RWPE1 (cell line): Measurements from ENCODE around the gene NR5A2.

Source experiments
- CTCF ChIA-PET: fragments of 350-600 bp; sonication (Branson Sonifier 250); formaldehyde crosslinking; extraction: SDS; loops from one replicate; lab custom pipeline; 2021; lab: Yijun Ruan, JAX
- POLR2A ChIA-PET: fragments of 400-600 bp; formaldehyde crosslinking; extraction: SDS; loops from one replicate; lab custom pipeline; 2020; ENCODE audit warnings: antibody characterized with exemption; ENCODE audit not compliant: low non-redundant PET; lab: Yijun Ruan, JAX
- DNase-seq: peaks from one replicate; pipeline ENCODE4 v3.0.0; 2012; ENCODE audit warnings: low spot score
- H3K27ac ChIP-seq: fragments of 450-650 bp; 2 replicates; pipeline ENCODE4 v1.5.1; 2017
- TF ChIP-seq, protein P1 (sequence below): fragments of 450-650 bp; conservative IDR thresholded peaks from 2 replicates; pipeline ENCODE4 v1.5.1; 2017; ENCODE audit warnings: low read depth, mild to moderate bottlenecking

Gene NR5A2

DNA sequence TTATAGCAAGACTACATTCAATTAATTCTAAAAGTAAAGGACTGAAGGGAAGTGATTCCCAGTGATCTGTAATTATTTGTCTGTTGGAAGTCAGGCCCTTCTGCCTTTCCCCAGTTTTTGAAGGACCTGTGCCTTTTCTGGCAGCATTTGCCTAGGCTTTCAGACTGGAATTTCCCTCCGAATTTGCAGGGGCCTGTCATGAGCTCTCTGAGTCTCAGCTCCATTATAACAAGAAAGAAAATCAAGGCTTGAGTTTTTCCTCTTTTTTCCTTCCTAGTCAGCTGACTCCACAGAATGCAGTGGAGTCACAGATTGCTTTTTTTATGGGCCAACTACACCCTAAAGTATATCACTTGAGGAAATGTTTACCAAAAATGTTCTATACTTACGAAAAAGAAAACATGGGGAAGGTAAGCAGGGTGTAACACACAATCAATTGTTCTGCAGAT lies 1.1 kb downstream of the NR5A2 start:
- CTCF ChIA-PET, result interaction anchor here (0.6 to 1.0 kb wide), 11 partner anchors 12 to 1253 kb away, joined by 3 to 6 read pairs (median 3); no protein-coding TSS in a partner anchor
- DNase-seq, result no peak
- H3K27ac ChIP-seq, result no peak overlapping the region; the same call in 1 of the 2 replicates
- POLR2A ChIA-PET, result interaction anchor here (0.6 to 0.9 kb wide), 3 partner anchors 315 to 1067 kb away, joined by 3 to 4 read pairs (median 3); no protein-coding TSS in a partner anchor
- TF ChIP-seq, protein P1, sequence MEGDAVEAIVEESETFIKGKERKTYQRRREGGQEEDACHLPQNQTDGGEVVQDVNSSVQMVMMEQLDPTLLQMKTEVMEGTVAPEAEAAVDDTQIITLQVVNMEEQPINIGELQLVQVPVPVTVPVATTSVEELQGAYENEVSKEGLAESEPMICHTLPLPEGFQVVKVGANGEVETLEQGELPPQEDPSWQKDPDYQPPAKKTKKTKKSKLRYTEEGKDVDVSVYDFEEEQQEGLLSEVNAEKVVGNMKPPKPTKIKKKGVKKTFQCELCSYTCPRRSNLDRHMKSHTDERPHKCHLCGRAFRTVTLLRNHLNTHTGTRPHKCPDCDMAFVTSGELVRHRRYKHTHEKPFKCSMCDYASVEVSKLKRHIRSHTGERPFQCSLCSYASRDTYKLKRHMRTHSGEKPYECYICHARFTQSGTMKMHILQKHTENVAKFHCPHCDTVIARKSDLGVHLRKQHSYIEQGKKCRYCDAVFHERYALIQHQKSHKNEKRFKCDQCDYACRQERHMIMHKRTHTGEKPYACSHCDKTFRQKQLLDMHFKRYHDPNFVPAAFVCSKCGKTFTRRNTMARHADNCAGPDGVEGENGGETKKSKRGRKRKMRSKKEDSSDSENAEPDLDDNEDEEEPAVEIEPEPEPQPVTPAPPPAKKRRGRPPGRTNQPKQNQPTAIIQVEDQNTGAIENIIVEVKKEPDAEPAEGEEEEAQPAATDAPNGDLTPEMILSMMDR, result no peak

DNA sequence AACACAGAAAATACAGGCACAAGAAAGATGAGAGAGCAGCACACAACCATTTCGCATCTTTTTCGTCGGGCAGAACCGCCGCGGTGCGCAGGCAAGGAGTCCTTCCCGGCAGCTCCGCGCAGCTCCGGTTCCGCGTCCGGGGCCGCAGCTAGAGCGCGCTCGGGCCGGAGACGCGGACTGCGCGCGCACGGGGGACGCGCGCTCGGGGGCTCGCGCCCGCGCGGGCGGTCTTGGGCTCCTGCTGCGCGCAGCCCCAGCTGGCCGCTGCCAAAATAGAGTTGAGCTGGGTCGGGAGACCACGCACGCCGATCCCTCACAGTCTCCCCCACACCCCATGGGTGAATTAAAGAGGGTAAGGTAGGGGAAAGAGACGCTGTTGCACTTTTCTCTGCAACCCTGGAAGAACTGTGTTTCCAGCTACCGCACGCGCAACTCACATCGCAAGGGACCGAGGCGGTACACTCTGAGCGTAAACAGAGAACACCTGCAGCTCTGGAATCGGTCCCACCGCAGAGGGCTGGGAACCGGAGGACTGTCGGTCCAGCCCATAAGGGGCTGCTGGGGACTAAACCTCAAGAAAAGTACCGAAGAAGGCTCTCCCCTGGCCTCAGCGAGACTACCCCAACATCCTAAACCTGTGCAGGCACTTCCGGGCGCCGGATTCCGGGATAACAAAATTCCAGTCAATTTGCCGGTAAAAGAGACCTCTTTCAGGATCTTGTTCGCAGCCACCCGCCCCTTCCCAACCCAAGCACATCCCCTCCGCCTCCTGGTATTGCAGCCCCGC lies 1.7 kb downstream of the NR5A2 start:
- POLR2A ChIA-PET, result interaction anchor here (0.6 to 0.9 kb wide), 3 partner anchors 314 to 1068 kb away, joined by 3 to 4 read pairs (median 3); no protein-coding TSS in a partner anchor
- CTCF ChIA-PET, result interaction anchor here (0.6 to 1.0 kb wide), 8 partner anchors 13 to 1254 kb away, joined by 3 to 6 read pairs (median 3); no protein-coding TSS in a partner anchor
- H3K27ac ChIP-seq, result no peak overlapping the region; the same call in 1 of the 2 replicates
- TF ChIP-seq, protein P1, result no peak
- peak; percentile 90 for DNase-seq

DNA sequence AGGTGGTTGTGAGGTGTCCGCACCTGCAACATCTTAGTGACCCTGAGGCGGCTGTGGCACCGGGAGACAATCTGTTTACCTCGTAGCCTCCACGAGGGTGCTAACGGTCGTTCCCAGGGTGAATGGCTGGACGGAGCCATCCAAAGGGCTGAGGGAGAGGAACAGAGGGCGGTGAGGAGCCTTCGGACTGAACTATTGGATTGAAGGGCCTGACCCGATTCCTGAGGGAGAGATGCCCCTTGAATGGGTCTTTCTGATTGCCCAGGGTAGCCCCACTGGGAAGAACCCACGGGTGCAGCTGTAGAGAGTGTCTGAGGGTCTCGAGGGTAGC lies 2.3 kb downstream of the NR5A2 start:
- ChIA-PET CTCF (no interaction called here), POLR2A (no interaction called here)
- no peak for DNase-seq
- TF ChIP-seq, protein P1, result no peak
- H3K27ac ChIP-seq, result no peak overlapping the region

DNA sequence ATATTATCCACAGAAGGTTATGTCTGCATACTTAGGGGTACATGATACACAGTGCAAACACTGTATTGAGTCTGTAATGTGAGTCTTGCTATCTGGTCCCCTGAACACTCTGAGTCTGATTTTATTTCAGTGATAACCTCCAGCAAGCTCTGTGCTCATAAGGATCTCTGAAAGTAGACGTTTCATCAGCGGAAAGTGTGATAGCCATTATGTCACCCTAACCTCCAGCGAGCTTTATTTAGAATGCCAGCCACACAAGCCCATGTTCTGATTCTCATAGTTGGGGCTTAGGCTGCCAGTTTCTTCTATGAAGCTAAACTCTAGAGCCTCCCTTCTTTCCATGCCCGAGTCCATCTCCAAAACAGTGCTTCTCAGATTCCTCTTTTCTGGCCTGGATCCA lies 3.3 kb downstream of the NR5A2 start:
- CTCF ChIA-PET, result no interaction called here

DNA sequence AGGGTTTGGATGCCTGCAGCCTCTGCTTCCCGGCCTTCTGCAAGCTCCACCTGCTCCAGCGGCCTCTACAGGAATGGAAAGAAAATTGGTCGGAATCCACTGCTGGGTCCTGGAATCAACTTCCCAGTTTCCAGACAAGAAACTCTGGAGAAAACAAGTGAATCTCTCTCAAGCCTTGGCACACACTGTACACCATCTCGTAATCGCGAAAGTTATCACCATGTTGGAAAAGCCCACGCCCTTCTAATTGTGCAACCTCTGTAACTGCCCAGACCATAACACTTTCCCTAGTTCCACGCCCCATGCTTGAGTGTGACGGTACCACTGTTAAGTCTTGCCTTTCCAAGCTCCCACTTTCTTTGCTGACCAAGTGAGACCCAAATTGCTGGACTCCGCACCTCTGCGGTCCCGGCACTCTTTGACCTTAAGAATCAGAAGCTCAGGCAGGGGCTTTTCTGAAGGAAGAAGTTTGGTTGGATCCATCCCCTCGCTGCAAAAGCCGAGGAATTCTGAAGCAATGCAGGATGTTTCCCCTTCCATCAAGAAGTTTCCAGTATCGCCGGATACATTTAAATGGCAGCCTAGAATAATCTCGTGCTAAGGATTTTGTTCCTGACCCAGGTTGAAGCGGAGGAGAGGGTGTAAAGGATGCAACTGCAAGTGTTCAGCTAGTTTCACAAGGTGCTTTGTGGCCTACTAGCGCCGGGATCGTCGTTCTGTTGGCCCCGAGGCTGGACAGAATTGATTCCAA lies 6.2 kb downstream of the NR5A2 start:
- POLR2A ChIA-PET, result no interaction called here
- no peak overlapping the region for H3K27ac ChIP-seq
- TF ChIP-seq, protein P1, result no peak
- CTCF ChIA-PET, result interaction anchor here (0.5 to 0.9 kb wide), 3 partner anchors 74 to 245 kb away, joined by 3 read pairs; no protein-coding TSS in a partner anchor
- DNase-seq, result no peak

More for the DNA sequence above, 3.3 kb downstream of the NR5A2 start:
- no peak for DNase-seq
- TF ChIP-seq, protein P1, result no peak
- POLR2A ChIA-PET, result no interaction called here
- no peak overlapping the region for H3K27ac ChIP-seq

DNA sequence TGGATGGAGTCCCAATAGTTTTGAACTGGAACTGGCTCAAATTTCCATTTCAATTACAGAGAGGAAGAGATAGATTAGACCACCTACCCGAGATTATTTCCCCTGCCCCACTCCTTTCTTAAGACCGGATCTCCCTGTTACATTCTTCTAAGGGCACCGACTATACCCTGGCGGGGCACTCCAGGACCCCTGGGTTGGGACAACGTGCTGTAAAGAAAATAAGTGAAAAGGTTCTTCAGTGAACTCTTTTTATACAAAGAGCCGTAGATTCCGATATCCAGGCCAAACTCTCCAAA lies 6.7 kb downstream of the NR5A2 start:
- CTCF ChIA-PET, result interaction anchor here (0.5 kb wide), 1 partner anchor 246 kb away, joined by 3 read pairs; no protein-coding TSS in a partner anchor
- POLR2A ChIA-PET, result no interaction called here
- no peak overlapping the region for H3K27ac ChIP-seq
- DNase-seq, result no peak
- TF ChIP-seq, protein P1, result no peak
